ENCODE data around the gene GRK4.
"Not testable (repeated sequence)": the region's sequence is repeated elsewhere in the genome, so short reads cannot be mapped to it uniquely, and the experiment has no call there.

The GRK4 gene

GRCh38 chr4:2930758-2931511 lies 32.4 kb upstream of the GRK4 start:
- DNase-seq (ENCODE audit: low spot score): no peak

- no peak for DNase-seq (ENCODE audit: low spot score)
Observed at GRCh38 chr4:2931512-2932301, 31.7 kb upstream of the GRK4 start.

GRCh38 chr4:2932321-2932950 lies 30.9 kb upstream of the GRK4 start:
- DNase-seq (ENCODE audit: low spot score): no peak

- DNase-seq (ENCODE audit: low spot score): no peak
Observed at GRCh38 chr4:2932951-2933565, 30.3 kb upstream of the GRK4 start.

GRCh38 chr4:2933566-2934076 lies 29.8 kb upstream of the GRK4 start:
- DNase-seq (ENCODE audit: low spot score): no peak

GRCh38 chr4:2934077-2934812 lies 29.1 kb upstream of the GRK4 start:
- DNase-seq (ENCODE audit: low spot score): no peak

GRCh38 chr4:2934813-2935761 lies 28.3 kb upstream of the GRK4 start:
- peak; percentile 85 for DNase-seq (ENCODE audit: low spot score)

GRCh38 chr4:2935762-2936743 lies 27.3 kb upstream of the GRK4 start:
- DNase-seq (ENCODE audit: low spot score): no peak

- DNase-seq (ENCODE audit: low spot score): no peak
Observed at GRCh38 chr4:2936773-2937145, 26.6 kb upstream of the GRK4 start.

- DNase-seq (ENCODE audit: low spot score): no peak
Observed at GRCh38 chr4:2937146-2937857, 26.1 kb upstream of the GRK4 start.

GRCh38 chr4:2937986-2938385 lies 25.4 kb upstream of the GRK4 start:
- DNase-seq (ENCODE audit: low spot score): no peak

- DNase-seq (ENCODE audit: low spot score): not testable (repeated sequence)
Observed at GRCh38 chr4:2938411-2938810, 25.0 kb upstream of the GRK4 start.

GRCh38 chr4:2938906-2939305 lies 24.5 kb upstream of the GRK4 start:
- no peak for DNase-seq (ENCODE audit: low spot score)

- no peak for DNase-seq (ENCODE audit: low spot score)
Observed at GRCh38 chr4:2939383-2940243, 23.8 kb upstream of the GRK4 start.

GRCh38 chr4:2940267-2941137 lies 22.9 kb upstream of the GRK4 start:
- DNase-seq (ENCODE audit: low spot score): no peak
